Brain pericyte (primary cell): ENCODE results near the gene ZNF284.

ENCODE experiments used
- DNase-seq: peaks from one replicate; pipeline ENCODE4 v3.0.0-alpha.2; 2012; ENCODE audit warnings: low read depth, low spot score

ZNF284 gene

DNA sequence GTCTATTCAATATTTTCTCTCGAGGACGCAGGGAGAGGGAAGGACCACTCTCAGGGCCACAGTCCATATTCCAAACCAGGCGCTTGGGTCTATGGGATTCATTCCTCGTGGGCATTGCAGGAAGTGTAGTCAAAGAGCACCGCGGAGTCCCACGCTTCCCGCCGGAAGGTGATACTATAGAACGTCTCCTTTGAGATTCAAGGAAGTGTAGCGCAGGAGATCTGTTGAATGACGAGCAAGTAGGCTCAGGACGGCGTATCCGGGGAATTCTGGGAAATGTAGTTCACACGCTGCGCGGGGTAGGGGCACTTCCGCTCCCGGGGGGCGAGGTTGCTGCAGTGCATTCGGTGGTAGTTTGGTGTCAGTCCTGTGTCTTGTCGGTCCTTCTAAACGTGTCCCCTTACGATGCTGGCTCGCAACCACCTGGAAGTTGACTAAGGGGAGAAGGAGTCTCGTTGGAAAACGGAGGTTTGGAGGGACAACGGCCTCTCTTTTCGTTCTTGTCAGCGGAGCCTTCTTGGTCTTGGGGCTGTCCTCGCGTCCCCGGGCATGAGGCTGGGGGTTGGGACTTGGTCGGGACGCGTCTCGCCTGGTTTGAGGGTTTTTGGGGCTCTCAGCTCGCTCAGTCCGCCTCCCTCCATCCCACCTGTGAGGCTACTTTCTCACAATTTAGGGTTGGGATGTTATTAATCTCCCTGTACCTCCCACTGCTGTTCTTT lies at the start of gene ZNF284:
Gene ZNF284 (plus strand): TSS at position 336 of the 719 bp plus-strand sequence. CDS start 4,231 bp downstream, outside the sequence.
- peak; percentile 64 for DNase-seq

DNA sequence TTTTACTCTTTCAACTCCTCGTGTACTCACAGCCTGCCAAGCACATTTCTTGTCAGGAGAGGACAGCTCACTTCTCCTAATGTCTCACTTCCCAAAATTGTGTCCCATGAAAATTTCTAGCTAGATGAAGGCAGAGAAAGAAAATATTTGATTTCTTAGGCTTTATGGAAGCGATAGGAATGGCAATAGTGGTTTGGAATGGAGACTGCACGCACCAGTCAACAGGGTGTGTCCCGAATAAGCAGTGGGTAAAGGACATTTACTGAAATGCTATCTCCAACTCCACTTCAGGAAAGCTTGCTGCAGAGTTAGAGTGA lies 47.1 kb upstream of the ZNF284 start:
- no peak for DNase-seq

- peak; percentile 48 for DNase-seq
Measured at GRCh38 chr19:44025217-44025936, 46.6 kb upstream of the ZNF284 start, which contains the start of gene ZNF222. Gene ZNF222, plus strand, starts transcription at chr19:44025379. Its CDS starts 58 bp downstream, at chr19:44025437.

- DNase-seq = no peak
Measured at GRCh38 chr19:44026622-44027021, 45.3 kb upstream of the ZNF284 start.

DNA sequence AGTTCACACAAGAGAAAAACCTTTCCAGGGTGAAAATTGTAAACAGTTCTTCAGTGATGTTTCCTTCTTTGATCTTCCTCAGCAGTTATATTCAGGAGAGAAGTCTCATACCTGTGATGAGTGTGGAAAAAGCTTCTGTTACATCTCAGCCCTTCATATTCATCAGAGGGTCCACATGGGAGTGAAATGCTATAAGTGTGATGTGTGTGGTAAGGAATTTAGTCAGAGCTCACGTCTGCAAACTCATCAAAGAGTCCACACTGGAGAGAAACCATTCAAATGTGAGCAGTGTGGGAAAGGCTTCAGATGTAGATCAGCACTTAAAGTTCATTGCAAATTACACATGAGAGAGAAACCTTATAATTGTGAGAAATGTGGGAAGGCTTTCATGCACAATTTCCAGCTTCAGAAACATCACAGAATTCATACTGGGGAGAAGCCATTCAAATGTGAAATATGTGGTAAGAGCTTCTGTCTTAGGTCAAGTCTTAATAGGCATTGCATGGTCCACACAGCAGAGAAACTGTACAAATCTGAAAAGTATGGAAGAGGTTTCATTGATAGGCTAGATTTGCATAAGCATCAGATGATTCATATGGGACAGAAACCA lies 39.9 kb upstream of the ZNF284 start:
- DNase-seq = no peak

GRCh38 chr19:44042147-44042546 lies 29.8 kb upstream of the ZNF284 start:
- no peak for DNase-seq

- DNase-seq = no peak
Measured at GRCh38 chr19:44050740-44051649, 21.0 kb upstream of the ZNF284 start.

DNA sequence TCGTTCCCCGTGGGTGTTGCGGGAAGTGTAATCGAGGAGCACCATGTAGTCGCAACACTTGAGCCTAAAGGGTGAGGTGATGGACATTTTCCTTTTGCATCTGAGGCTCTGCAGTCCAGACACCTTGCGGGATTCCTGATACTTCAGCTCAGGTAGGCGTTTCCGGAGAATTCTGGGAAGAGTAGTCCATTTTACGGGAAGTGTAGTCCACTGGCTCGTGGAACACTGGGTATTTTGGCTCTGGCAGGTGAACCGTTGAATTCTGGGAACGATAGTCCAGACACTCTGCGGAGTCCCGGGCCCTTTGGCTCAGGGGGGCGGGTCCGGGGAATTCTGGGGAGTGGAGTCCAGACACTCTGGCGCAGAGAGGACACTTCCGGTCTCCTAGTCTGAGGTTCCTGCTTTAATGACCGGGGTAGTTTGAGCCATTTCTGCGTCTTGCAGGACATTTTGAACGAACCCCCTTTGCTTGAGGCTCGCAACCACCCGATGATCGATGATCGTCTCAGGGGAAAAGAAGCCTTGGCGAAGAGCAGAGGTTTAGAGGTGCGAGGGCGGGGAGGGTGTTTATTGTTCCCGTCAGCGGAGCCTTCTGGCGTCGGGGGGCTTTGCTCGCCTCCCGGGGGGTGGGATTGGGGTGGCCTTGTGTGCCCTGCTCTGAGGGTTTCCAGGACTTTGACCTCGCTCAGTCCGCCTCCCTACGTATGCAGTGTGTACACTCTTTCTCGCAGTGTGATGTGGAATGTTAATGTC lies 20.1 kb upstream of the ZNF284 start, which contains the start of gene ZNF223:
Gene ZNF223 (plus strand): TSS at position 387 of the 753 bp plus-strand sequence. CDS start 3,141 bp downstream, outside the sequence.
- peak; percentile 59 for DNase-seq

- no peak for DNase-seq
Measured at GRCh38 chr19:44055870-44056269, 16.1 kb upstream of the ZNF284 start.

DNA sequence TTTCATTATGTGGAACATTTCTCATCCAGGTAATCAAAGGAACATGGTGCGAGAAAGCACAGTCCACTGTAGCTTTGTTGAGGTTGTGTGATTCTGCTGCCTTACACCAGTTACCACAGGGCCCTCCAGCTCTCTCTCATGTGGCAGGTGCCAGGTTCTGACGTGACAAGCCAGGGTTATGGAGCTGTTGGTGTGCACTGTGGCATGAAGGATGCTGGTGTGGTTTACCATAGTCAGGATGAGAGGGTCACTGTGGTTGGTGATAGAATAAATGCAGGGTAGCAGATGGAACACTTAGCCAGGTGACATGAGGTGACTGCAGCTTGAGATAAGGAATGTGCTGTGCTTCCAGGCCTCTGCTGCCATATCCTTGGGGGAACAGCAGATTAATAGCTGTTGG lies 12.7 kb upstream of the ZNF284 start:
- DNase-seq = no peak

DNA sequence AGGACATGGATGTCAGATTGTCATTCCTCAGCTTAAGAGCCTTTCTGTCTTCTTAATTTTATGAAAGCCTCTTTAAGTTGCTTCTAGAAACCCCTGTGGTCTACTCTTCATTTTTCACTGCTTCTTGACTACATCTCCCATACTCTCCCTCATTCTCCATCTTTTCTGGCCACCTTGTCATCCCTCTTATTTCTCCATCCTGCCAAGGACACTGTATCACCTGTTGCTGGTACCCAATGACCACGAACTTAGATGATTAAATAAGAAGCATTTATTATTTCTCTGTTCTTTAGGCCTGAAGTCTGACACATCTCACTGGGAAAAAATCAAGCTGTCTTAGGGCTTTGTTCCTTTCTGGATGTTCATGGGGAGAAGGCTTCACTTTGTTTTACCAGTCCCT lies 10.9 kb upstream of the ZNF284 start:
- DNase-seq = no peak

GRCh38 chr19:44066305-44066704 lies 5.7 kb upstream of the ZNF284 start:
- no peak for DNase-seq

DNA sequence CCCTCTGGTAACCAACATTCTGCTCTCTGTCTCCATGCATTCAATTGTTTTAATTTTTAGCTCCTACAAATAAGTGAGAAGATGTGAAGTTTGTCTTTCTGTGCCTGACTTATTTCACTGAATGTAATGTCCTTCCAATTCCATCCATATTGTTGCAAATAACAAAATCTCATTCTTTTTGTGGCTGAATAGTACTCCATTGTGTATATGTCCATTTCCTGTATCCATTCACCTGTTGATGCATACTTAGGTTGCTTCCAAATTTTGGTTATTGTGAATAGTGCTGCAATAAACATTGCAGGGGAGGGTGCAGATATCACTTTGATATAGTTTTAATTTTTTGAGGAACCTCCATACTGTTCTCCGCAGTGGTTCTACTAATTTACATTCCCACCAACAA lies 2.5 kb upstream of the ZNF284 start:
- DNase-seq = no peak

- DNase-seq = no peak
Measured at GRCh38 chr19:44072543-44073401, 813 bp downstream of the ZNF284 start.

GRCh38 chr19:44076325-44076724 lies 4.4 kb downstream of the ZNF284 start:
- DNase-seq = no peak

DNA sequence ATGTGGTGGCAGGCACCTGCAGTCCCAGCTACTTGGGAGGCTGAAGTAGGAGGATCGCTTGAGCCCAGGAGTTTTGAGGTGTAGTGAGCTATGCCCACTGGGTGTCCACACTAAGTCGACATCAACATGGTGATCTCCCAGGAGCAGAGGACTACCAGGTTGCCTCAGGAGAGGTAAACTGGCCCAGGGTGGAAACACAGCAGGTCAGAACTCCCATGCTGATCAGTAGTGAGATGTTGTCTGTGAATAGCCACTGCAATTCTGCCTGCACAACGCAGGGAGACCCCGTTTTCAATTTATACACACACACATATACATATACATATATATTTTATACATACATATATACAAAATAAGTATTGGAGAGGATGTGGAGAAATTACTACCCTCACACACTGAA lies 20.1 kb downstream of the ZNF284 start:
- DNase-seq = no peak

GRCh38 chr19:44093931-44094765 lies 22.2 kb downstream of the ZNF284 start, which contains the start of gene ZNF224:
Gene ZNF224, plus strand, starts transcription at chr19:44094361. Its CDS starts 3,513 bp downstream, at chr19:44097874.
- peak; percentile 70 for DNase-seq

DNA sequence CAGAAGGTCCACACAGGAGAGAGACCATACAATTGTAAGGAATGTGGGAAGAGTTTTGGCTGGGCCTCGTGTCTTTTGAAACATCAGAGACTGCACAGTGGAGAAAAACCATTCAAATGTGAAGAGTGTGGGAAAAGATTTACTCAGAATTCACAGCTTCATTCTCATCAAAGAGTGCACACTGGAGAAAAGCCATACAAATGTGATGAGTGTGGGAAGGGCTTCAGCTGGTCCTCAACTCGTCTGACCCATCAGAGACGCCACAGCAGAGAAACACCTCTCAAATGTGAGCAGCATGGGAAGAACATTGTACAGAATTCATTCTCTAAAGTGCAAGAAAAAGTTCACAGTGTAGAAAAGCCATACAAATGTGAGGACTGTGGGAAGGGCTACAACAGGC lies 35.8 kb downstream of the ZNF284 start:
- no peak for DNase-seq

GRCh38 chr19:44109458-44109857 lies 37.5 kb downstream of the ZNF284 start:
- no peak for DNase-seq
